Suprapubic skin (tissue), 3 donors: ENCODE data around the gene KIF13A.

Experiments
- CTCF ChIP-seq, 2 donors: fragments of 200-600 bp in 1 of 2; fragments of 450-650 bp in 1 of 2; sonication (generic) in 1 of 2; IDR thresholded peaks; one replicate each; pipeline ENCODE4 v1.5.1; 2016 to 2019; ENCODE audit warnings: antibody characterized with exemption in 2 of 2, mild to moderate bottlenecking in 1 of 2, moderate library complexity in 1 of 2
- POLR2AphosphoS5 ChIP-seq, 3 donors: sonication (generic); formaldehyde crosslinking; IDR thresholded peaks; one replicate each; pipeline ENCODE4 v1.6.1; 2017; ENCODE audit warnings: antibody characterized with exemption in 3 of 3

- no peak for TF ChIP-seq CTCF (IDR thresholded peaks at IDR 0.05)
- TF ChIP-seq POLR2AphosphoS5 (IDR thresholded peaks at IDR 0.05), result no peak
These were observed 72.8 kb downstream of the KIF13A start for GRCh38 chr6:17914651-17915050.
